HuH-7 (cell line): ENCODE results near the gene FPGS.
"Not testable (repeated sequence)": the region's sequence is repeated elsewhere in the genome, so short reads cannot be mapped to it uniquely, and the experiment has no call there.

Source experiments
- DNase-seq: peaks from one replicate; pipeline ENCODE4 v3.0.0; 2011; ENCODE audit warnings: low spot score

FPGS gene

DNA sequence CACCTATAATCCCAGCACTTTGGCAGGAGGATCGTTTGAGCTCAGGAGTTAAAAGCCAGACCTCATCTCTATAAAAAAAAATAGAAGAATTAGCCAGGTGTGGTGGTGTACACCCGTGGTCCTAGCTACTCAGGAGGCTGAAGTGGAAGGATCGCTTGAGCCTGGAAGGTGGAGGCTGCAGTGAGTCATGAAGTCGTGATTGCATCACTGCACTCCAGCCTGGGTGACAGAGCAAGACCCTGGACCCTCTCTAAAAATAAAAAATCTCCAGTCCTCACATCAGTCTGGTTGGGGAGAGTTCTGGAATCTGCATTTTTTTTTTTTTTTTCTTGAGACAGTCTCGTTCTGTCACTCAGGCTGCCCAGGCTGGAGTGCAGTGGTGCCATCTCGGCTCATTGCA lies 9.3 kb downstream of the FPGS start:
- DNase-seq: no peak

DNA sequence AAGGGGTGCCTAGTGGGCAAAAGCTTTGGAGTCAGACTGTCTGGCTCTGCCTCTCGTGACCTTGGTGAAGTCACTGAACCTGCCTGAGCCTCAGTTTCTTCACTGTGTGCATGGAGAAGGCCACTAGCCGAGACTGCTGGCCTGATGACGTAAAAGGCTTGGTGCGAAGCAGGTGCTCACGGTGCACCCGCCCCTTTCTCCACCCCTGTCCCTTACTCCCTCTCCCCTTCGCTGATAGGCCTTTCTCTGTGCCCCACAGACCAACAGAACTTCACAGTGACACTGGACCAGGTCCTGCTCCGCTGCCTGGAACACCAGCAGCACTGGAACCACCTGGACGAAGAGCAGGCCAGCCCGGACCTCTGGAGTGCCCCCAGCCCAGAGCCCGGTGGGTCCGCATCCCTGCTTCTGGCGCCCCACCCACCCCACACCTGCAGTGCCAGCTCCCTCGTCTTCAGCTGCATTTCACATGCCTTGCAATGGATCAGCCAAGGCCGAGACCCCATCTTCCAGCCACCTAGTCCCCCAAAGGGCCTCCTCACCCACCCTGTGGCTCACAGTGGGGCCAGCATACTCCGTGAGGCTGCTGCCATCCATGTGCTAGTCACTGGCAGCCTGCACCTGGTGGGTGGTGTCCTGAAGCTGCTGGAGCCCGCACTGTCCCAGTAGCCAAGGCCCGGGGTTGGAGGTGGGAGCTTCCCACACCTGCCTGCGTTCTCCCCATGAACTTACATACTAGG lies 10.4 kb downstream of the FPGS start:
- no peak for DNase-seq

- DNase-seq: no peak
These were observed 11.1 kb downstream of the FPGS start for GRCh38 chr9:127813686-127814226.

DNA sequence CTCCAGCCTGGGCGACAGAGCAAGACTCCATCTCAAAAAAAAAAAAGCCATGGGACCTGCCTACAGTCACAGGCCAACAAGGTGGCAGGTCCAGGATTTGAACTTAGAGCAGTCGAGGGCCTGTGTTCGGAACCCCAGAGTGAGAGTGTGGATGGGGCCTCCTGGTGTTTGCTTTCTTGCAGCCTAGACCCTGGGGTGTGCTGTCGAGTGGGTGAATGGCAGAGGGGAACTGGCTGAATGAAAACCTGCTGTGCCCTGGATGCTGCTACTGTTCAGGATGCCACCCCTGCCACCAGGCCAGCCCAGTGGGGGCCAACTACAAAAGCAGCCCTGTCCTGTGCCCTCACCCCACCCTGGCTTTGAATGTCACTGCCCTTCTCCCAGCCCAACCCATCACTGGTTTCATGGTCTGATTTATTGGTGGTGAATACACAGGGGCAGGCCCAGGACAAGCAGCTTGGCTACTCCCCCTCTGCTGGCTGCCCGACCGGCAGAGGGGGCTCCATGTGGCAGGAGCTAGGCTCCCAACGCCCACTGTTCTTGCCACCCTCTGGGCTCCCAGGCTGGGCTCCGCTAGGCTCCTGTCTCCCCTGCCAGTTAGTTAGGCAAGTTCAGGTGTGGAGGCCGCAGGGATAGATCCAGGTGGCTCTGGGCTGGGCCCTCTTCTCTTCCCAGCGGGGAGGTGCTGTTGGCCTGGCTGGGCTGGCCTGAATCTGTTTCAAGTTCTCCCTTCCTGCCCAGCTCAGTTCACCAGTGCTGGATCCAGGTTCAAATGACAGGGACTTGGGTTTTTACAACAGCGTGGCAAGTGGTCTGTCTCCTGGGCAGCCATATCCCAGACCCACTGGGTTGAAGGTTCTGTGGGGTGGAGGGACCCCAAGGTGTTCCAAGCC lies 12.2 kb downstream of the FPGS start:
- no peak for DNase-seq

- no peak for DNase-seq
These were observed 13.1 kb downstream of the FPGS start for GRCh38 chr9:127815512-127816361.

- no peak for DNase-seq
These were observed 13.7 kb downstream of the FPGS start for GRCh38 chr9:127816362-127816725.

DNA sequence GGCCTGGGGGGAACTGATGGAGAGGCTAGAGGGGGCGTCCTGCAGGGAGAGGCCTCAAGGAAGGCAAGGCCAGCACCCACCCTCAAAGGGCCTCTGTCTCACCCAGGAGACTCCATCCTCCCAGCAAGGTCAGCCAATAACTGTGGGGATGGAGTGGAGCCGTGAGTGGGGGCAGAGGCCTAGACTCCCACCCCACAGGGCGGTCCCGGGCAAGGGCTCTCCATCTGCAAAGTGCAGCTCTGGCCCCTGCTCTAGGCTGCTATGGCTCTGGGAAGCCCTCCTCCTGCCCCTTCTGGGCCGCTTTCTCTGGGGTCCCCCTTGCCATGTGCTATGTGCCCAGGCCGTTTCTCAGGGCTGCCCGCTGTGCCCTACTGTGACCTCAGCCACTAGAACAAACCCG lies 14.0 kb downstream of the FPGS start:
- DNase-seq: no peak

- DNase-seq: no peak
These were observed 15.3 kb downstream of the FPGS start for GRCh38 chr9:127817881-127818434.

DNA sequence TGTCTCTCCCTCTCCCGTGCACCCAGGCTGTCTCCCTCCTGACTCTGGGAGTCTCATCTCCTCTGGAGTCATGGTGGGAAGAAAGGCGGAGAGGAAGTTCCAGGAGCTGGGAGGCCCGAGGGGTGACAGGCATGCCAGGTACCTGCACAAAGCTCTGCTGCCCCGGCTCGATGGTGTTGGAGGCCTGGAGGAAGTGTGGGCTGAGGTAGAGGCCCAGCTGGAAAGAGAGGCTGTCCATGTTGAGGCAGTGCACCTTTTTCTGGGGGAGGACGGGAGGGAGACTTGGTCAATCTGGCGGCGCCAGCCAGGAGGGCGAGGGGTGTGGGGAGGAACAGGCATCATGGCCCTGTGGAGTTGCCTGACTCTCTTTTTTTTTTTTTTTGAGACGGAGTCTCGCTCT lies 15.9 kb downstream of the FPGS start:
- no peak for DNase-seq

- no peak for DNase-seq
These were observed 19.4 kb downstream of the FPGS start for GRCh38 chr9:127822108-127822507.

DNA sequence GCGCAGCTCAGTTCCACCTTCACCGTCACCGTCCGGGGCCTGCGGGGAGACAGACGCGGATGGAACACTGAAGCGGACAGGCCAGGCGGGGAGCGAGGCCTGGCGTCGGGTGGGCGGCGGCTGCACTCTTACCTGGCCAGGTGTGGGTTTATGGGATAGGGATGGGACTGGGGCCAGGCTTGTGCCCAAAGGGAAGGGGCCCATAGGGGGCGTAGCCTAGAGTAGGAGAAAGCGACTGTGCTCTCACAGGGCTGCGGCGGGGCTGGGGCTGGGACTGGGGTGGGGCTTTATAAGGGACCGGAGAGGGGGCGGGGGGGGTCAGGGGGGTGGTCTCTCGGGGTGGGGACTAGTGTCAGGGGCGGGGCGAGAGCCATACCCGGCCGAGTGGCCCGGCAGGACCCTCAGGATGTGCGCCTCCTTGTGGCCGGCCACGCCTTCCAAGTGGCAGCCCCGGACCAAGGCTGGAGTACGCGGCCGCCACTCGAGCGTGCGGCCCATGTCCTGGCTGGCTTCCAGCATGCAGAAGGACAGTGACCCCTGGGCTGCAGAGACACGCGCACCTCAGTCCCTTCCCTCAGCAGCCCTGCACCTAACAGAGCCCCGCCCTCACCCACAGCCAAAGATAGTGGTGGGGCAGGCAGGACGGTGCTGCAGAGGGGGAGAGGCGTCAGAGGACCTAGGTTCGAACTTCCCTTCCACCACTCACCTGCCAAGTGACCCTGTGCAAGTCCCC lies 22.8 kb downstream of the FPGS start:
- DNase-seq: peak; percentile 91

DNA sequence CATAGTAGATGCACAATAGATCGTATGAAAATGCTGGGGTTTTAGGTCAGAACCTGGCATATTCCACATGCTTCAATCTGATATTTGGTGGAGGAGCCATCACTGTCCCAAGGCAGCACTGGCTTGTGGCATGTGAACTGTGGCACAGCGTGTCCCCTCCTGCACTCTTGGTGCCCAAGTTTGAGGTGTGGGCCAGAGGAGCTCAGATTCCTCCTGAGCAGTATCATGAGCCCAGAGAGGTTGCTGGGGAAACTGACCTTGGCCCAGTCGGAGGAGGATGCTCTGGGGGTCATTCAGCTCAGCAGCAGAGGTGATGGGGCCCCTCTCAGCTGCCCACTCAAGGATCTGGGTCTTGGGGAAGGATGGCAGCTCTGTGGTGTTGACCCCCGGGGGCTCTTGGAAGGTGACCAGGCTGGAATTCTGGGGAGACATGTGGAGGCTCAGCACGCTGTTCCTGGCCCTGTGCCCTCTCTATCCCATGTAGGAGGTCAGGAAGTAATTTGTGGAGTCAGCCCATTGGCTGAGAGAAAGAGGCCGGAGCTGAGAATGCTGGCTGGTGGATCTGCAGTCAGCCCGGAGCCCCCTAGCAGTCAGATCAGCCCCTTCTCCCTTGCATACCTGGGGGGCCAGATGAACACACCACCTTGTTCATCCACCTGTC lies 23.7 kb downstream of the FPGS start:
- DNase-seq: no peak

DNA sequence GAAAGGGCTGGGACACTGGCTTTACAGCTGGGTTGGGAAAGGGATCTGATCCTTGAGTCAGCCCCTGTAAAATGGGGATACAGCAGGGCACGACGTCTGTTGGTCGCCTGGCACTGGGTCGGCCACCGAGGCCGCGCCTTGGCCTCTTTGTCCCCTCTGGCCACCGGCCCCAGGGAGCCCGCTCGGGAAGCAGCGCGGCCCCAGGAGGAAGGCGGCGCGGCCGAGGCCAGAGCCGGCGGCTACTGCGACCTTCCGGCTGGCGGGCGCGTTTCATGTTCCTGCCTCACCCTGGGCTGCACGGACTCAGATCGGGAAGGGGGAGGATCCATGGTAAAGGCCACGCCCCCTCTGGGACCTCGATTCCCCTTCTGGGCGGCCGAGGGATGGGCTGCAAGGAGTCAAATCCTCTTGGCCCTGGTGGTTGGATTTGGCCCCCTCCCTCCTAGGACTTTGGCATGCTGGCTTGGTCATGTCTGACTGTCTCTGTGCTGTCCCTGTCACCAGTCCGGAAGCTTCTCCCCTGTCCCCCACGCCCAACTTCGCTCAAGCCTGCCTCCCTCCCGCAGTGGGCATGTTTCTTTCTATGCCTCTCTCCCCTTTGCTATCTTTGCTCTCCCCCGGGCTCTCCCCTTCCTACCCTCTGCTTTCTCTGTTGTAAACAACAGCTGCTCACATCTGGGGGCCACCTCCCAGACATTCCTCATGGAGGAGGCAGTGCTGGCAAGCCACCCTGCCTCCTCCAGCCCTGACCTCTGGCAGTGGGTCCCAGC lies 25.8 kb downstream of the FPGS start:
- peak; percentile 99 for DNase-seq

DNA sequence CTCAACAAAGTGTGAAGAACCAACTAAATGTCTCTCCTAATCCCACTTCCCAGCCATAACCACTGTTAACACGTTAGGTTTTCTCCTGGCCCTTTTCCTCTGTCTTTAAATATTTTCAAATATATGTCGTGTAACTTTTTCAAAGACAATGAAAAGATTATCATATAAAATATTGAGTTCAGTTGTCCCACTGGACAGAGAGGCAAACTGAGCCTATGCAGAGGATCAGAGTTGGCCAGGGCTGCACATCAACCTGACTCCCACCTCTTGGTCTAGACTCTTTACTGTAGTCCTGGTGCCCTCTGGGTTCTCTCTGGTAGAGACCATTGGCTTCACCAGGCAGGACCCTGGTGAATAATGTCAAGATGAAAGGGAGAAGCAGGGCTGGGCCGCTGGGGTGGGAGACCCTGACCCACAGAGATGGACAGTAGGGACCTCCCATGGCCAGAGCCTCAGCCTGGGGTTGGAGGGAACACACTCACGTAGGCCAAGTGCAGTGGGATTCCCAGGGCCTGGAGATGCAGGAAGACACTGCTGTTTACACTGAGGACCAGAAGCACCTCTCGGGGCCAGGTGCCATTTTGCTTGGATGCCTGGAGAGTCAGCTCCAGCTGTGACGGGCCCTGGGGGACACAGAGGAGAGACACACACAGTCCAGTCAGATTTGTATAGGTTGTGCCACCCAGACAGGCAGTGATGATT lies 26.7 kb downstream of the FPGS start:
- DNase-seq: no peak

DNA sequence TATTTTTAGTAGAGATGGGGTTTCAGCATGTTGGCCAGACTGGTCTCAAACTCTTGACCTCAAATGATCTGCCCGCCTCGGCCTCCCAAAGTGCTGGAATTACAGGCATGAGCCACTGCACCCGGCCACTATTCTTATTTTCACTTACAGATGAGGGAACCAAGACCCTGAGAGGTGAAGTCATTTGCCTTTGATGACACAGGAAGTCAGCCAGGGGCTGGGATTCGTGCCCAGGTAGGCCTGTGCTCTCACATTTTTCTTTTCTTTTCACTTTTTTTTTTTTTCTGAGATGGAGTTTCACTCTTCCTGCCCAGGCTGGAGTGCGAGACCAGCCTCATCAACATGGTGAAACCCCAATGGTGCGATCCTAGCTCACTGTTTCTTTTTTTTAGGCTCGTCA lies 29.6 kb downstream of the FPGS start:
- no peak for DNase-seq

DNA sequence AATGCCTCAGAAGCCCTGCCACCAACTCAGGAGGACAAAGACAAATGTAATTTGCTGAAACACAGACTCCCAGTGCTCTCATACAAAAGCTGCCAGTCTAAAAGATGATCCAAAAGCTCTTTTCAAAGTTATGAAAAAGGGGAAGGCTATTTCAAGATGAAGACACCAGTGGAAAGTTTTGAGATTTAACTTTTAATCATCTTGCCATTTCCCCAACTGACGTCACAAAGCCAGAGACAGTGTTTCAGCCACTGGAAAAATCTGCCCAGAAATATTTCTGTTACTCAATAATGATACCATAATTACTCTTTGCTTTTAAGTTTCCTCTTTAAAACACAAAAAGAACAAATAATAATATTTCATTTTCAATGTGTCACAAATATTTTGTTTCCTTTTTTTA lies 30.9 kb downstream of the FPGS start:
- DNase-seq: no peak

DNA sequence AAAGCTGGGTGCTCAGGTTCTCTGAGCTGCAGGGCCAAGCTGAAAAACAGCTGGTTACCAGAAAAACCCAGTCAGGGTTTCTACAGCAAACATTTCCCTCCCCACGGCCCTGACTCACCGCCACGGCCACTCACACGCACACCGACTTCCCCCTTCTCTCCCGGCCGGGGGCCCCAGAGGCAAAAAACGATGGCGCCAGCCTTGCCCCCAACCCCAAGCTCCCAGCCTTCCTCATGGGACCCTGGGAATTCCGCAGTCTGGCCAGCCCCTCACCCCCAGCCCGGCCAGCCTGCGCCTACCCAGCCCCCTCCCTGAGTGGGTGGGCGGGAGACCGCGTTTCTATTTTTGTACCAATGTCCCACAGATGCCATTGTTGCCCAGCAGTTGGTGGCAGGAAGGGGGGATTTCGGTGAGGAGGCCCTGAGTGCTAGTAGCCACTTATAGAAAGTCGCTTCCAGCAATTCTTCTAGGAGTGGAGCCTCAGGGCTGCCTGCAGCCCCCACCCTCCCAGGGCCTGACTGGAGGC lies 33.4 kb downstream of the FPGS start:
- DNase-seq: no peak

DNA sequence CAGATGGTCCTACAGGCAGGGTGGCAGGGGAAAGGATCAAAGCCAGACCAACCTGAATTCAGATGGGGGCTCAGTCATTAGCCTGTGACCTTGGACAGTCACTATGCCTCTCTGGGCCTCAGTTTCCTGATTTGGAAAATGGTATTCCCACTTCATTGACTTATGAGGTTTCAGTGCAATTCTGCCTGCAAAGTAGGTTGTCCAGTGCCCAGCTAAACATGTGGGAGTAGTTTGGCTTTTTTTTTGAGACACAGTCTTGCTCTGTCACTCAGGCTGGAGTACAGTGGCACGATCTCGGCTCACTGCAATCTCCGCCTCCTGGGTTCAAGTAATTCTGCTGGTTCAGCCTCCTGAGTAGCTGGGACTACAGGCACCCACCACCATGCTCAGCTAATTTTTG lies 33.9 kb downstream of the FPGS start:
- not testable (repeated sequence) for DNase-seq

GRCh38 chr9:127837346-127837745 lies 34.7 kb downstream of the FPGS start:
- no peak for DNase-seq
